Suprapubic skin (tissue), 4 donors: Measurements from ENCODE around the gene ANKRD39.

Source experiments
- EP300 ChIP-seq: sonication (generic); formaldehyde crosslinking; IDR thresholded peaks from one replicate; pipeline ENCODE4 v1.6.1; 2017; ENCODE audit warnings: antibody characterized with exemption
- POLR2AphosphoS5 ChIP-seq, 3 donors: sonication (generic); formaldehyde crosslinking; IDR thresholded peaks; one replicate each; pipeline ENCODE4 v1.6.1; 2017; ENCODE audit warnings: antibody characterized with exemption in 3 of 3

GRCh38 chr2:96893289-96894150, 35.7 kb upstream of the ANKRD39 start:
- no peak for TF ChIP-seq EP300
- no peak for TF ChIP-seq POLR2AphosphoS5 (IDR thresholded peaks at IDR 0.05)
